ENCODE results near the gene OLIG2. TPM values are rescaled to one million over a fixed set of nuclear protein-coding genes. Genes with fewer than 3 reads are reported as not detected.

Gene OLIG2
- total RNA-seq, 1 donor = not detected

- no peak overlapping the region for H2AFZ ChIP-seq (ENCODE audit: low read length)
- H3K36me3 ChIP-seq (ENCODE audit: insufficient read depth, low read length) = no peaks in the 10 kb centered on the region
- no peak overlapping the region for H3K4me3 ChIP-seq (ENCODE audit: insufficient read depth, low read length)
- TF ChIP-seq CTCF (IDR thresholded peaks at IDR 0.05; ENCODE audit: extremely low read depth, low read depth, low read length) = no peak
- no peaks in the 10 kb centered on the region for H4K20me1 ChIP-seq (ENCODE audit: insufficient read depth, low read length)
- peaks cover 45% of the 10 kb centered on the region for H3K27me3 ChIP-seq (ENCODE audit: insufficient read depth, low read length)
- DNase-seq (ENCODE audit: insufficient read length, low spot score, missing footprints) = no peak
- no peak overlapping the region for H3K27ac ChIP-seq (ENCODE audit: low read depth, low read length)
- no peaks in the 10 kb centered on the region for H3K4me1 ChIP-seq (ENCODE audit: insufficient read depth, low read length)
- no peaks in the 10 kb centered on the region for H3K9me3 ChIP-seq (ENCODE audit: low read depth, low read length)
- no peaks in the 10 kb centered on the region for H3K79me2 ChIP-seq (ENCODE audit: insufficient read depth, low read length)
- no peak overlapping the region for H3K4me2 ChIP-seq (ENCODE audit: insufficient read depth, low read length)
Observed at GRCh38 chr21:33058957-33059356, 33.2 kb downstream of the OLIG2 start.

DNA sequence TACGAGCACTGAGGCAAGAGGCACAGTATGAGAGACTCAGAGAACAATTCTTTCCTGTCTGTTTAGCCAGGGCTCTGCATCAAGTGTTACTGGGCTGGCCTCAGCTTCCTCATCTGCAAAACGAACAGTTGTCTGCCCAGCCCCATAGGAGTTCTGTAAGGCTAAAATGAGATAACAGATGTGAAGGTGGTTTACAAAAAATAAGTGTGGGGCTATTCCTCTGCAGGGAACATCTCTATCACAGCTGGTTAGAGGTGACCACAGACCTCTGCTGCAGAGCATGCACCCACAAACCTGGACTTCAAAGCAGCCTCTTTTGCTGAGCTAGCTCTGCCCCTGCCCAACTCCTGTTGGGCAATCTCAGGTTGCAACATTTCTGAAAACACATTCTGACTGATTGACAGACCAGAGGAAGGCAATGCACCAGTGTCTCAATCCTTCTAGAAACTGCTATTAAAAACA lies 33.7 kb downstream of the OLIG2 start:
- Histone ChIP-seq H3K4me2 (ENCODE audit: insufficient read depth, low read length) (no peak overlapping the region), H3K27ac (ENCODE audit: low read depth, low read length) (no peak overlapping the region), H3K27me3 (ENCODE audit: insufficient read depth, low read length) (peaks cover 50% of the 10 kb centered on the region), H3K9me3 (ENCODE audit: low read depth, low read length) (no peaks in the 10 kb centered on the region), H3K36me3 (ENCODE audit: insufficient read depth, low read length) (no peaks in the 10 kb centered on the region), H3K4me3 (ENCODE audit: insufficient read depth, low read length) (no peak overlapping the region), H4K20me1 (ENCODE audit: insufficient read depth, low read length) (no peaks in the 10 kb centered on the region), H2AFZ (ENCODE audit: low read length) (no peak overlapping the region), H3K79me2 (ENCODE audit: insufficient read depth, low read length) (no peaks in the 10 kb centered on the region), H3K4me1 (ENCODE audit: insufficient read depth, low read length) (no peaks in the 10 kb centered on the region)
- DNase-seq (ENCODE audit: insufficient read length, low spot score, missing footprints) = no peak
- no peak for TF ChIP-seq CTCF (IDR thresholded peaks at IDR 0.05; ENCODE audit: extremely low read depth, low read depth, low read length)

GRCh38 chr21:33061233-33061632 lies 35.5 kb downstream of the OLIG2 start:
- Histone ChIP-seq H3K4me2 (ENCODE audit: insufficient read depth, low read length) (no peak overlapping the region), H3K9me3 (ENCODE audit: low read depth, low read length) (no peaks in the 10 kb centered on the region), H2AFZ (ENCODE audit: low read length) (no peak overlapping the region), H3K79me2 (ENCODE audit: insufficient read depth, low read length) (no peaks in the 10 kb centered on the region), H3K4me3 (ENCODE audit: insufficient read depth, low read length) (no peak overlapping the region), H4K20me1 (ENCODE audit: insufficient read depth, low read length) (no peaks in the 10 kb centered on the region), H3K27me3 (ENCODE audit: insufficient read depth, low read length) (peaks cover 55% of the 10 kb centered on the region), H3K36me3 (ENCODE audit: insufficient read depth, low read length) (no peaks in the 10 kb centered on the region), H3K4me1 (ENCODE audit: insufficient read depth, low read length) (no peaks in the 10 kb centered on the region), H3K27ac (ENCODE audit: low read depth, low read length) (no peak overlapping the region)
- no peak for DNase-seq (ENCODE audit: insufficient read length, low spot score, missing footprints)
- no peak for TF ChIP-seq CTCF (IDR thresholded peaks at IDR 0.05; ENCODE audit: extremely low read depth, low read depth, low read length)

DNA sequence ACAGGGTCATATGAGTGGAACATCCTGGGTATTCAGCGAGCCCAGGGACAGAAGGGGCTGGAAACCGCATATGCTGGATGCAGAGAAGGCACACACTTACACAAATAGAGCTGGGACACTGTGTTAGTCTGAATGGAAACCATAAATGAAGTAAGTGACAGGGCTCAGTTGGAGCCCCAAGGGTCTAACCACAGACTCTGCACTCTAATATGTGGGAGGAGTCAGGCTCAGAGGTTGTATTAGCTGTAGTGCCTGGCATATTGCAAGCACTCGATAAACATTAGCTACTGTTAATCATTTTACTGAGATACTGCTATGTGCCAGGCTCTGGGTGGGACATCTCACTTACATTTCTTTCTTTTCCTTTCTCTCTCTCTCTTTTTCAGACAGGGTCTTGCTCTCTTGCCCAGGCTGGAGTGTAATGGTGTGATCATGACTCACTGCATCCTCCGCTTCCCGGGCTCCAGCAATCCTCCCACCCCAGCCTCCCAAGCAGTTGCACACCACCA lies 37.7 kb downstream of the OLIG2 start:
- Histone ChIP-seq H3K9me3 (ENCODE audit: low read depth, low read length) (no peaks in the 10 kb centered on the region), H3K27ac (ENCODE audit: low read depth, low read length) (no peak overlapping the region), H3K4me1 (ENCODE audit: insufficient read depth, low read length) (no peaks in the 10 kb centered on the region), H4K20me1 (ENCODE audit: insufficient read depth, low read length) (no peaks in the 10 kb centered on the region), H3K4me2 (ENCODE audit: insufficient read depth, low read length) (no peak overlapping the region), H3K27me3 (ENCODE audit: insufficient read depth, low read length) (peaks cover 69% of the 10 kb centered on the region), H3K79me2 (ENCODE audit: insufficient read depth, low read length) (no peaks in the 10 kb centered on the region), H3K36me3 (ENCODE audit: insufficient read depth, low read length) (no peaks in the 10 kb centered on the region), H2AFZ (ENCODE audit: low read length) (no peak overlapping the region), H3K4me3 (ENCODE audit: insufficient read depth, low read length) (no peak overlapping the region)
- TF ChIP-seq CTCF (IDR thresholded peaks at IDR 0.05; ENCODE audit: extremely low read depth, low read depth, low read length) = no peak
- no peak for DNase-seq (ENCODE audit: insufficient read length, low spot score, missing footprints)
